A549 (cell line): ENCODE data around the gene SH3D21. TPM values are rescaled to one million over a fixed set of nuclear protein-coding genes. Genes with fewer than 3 reads are reported as not detected.

Source experiments
- ATAC-seq, 2 experiments: fragments of 200-7000 bp in 1 of 2; fragments of >200 bp in 1 of 2; cut with Nextera tagmentation in 1 of 2; cut with Tn5 transposase in 1 of 2; 3 replicates each; pipeline versions ENCODE4 v1.8.0 to v1.9.1; 2018 to 2020; ENCODE audit warnings: mild to moderate bottlenecking in 1 of 2, moderate library complexity in 1 of 2
- CTCF ChIA-PET: fragments of 300-600 bp; sonication (Branson Sonifier 250); formaldehyde crosslinking; extraction: SDS; loops from one replicate; lab custom pipeline; 2021; ENCODE audit warnings: antibody characterized with exemption, inconsistent platforms; lab: Yijun Ruan, JAX
- POLR2A ChIA-PET: fragments of 350-600 bp; formaldehyde crosslinking; extraction: SDS; loops from one replicate; lab custom pipeline; 2021; ENCODE audit warnings: antibody characterized with exemption, inconsistent platforms; lab: Yijun Ruan, JAX
- DNase-seq, 2 experiments: peaks; one replicate each; pipeline versions ENCODE4 v3.0.0 to v3.0.0-alpha.2; 2011 to 2016; ENCODE audit warnings: low read depth in 1 of 2, low spot score in 1 of 2
- FAIRE-seq: peaks from 2 replicates; lab custom pipeline; 2011; peaks lifted over from hg19 to GRCh38; lab: Jason Lieb, UNC
- H3K27ac ChIP-seq, 2 experiments: fragments of >200 bp; sonication (Bioruptor Twin); formaldehyde crosslinking; 3 replicates each; pipeline ENCODE4 v1.5.1; 2016 to 2017
- H3K4me1 ChIP-seq: fragments of >200 bp; sonication (Bioruptor Twin); formaldehyde crosslinking; 3 replicates; pipeline ENCODE4 v1.6.1; 2016
- H3K4me2 ChIP-seq: fragments of >200 bp; sonication (Bioruptor Twin); formaldehyde crosslinking; 3 replicates; pipeline ENCODE4 v1.6.1; 2016
- H3K4me3 ChIP-seq: fragments of >200 bp; sonication (Bioruptor Twin); formaldehyde crosslinking; 3 replicates; pipeline ENCODE4 v1.5.1; 2016
- H3K9me3 ChIP-seq: fragments of >200 bp; sonication (Bioruptor Twin); formaldehyde crosslinking; 3 replicates; pipeline ENCODE4 v1.6.1; 2016
- E2F6 ChIP-seq: IDR thresholded peaks from 2 replicates; pipeline ENCODE4 v1.6.1; 2012; ENCODE audit warnings: low read depth, borderline replicate concordance
- EHMT2 ChIP-seq: fragments of 200-600 bp; sonication (generic); IDR thresholded peaks from 2 replicates; pipeline ENCODE4 v1.6.1; 2016; ENCODE audit warnings: antibody characterized with exemption, low read depth, mild to moderate bottlenecking, moderate library complexity
- ESRRA ChIP-seq: fragments of 150-350 bp; IDR thresholded peaks from 2 replicates; pipeline ENCODE4 v1.6.1; 2014; ENCODE audit warnings: mild to moderate bottlenecking, low read length, borderline replicate concordance
- FOSL2 ChIP-seq, 2 experiments: fragments of 450-650 bp in 1 of 2; fragments of >200 bp in 1 of 2; sonication (Bioruptor Twin) in 1 of 2; formaldehyde crosslinking; IDR thresholded peaks; 2 replicates each; pipeline versions ENCODE4 v1.5.0 to v1.6.1; 2016 to 2020; ENCODE audit warnings: mild to moderate bottlenecking in 1 of 2, moderate library complexity in 1 of 2
- HEYL ChIP-seq: fragments of 250-450 bp; sonication (Bioruptor Pico); IDR thresholded peaks from 2 replicates; pipeline ENCODE4 v1.8.0; 2021; ENCODE audit warnings: mild to moderate bottlenecking, moderate library complexity
- HOXA7 ChIP-seq: fragments of 250-450 bp; sonication (Bioruptor Pico); IDR thresholded peaks from 2 replicates; pipeline ENCODE4 v1.5.0; 2020; ENCODE audit warnings: mild to moderate bottlenecking, moderate library complexity
- HOXB13 ChIP-seq: fragments of 250-450 bp; sonication (Bioruptor Pico); IDR thresholded peaks from 2 replicates; pipeline ENCODE4 v1.5.0; 2020; ENCODE audit warnings: low read depth, mild to moderate bottlenecking, moderate library complexity
- MAX ChIP-seq: IDR thresholded peaks from 2 replicates; pipeline ENCODE4 v1.6.1; 2012
- MYC ChIP-seq: IDR thresholded peaks from 2 replicates; pipeline ENCODE4 v1.6.1; 2012; ENCODE audit warnings: mild to moderate bottlenecking, inconsistent platforms, low read length, improper control_type of control experiment, borderline replicate concordance
- NPAS2 ChIP-seq: fragments of 250-450 bp; sonication (Bioruptor Pico); IDR thresholded peaks from 2 replicates; pipeline ENCODE4 v1.8.0; 2022; ENCODE audit warnings: mild to moderate bottlenecking, moderate library complexity, borderline replicate concordance
- NR3C1 ChIP-seq: fragments of >200 bp; sonication (Bioruptor Twin); formaldehyde crosslinking; IDR thresholded peaks from 3 replicates; pipeline ENCODE4 v1.6.1; 2017
- PHF8 ChIP-seq: fragments of 200-600 bp; sonication (generic); IDR thresholded peaks from 2 replicates; pipeline ENCODE4 v1.6.1; 2016; ENCODE audit warnings: low read depth, mild to moderate bottlenecking, antibody characterized with exemption, moderate library complexity, borderline replicate concordance
- POLR2A ChIP-seq: IDR thresholded peaks from 2 replicates; pipeline ENCODE4 v1.6.1; 2012; ENCODE audit warnings: mild to moderate bottlenecking, low read length
- RARB ChIP-seq: fragments of 250-450 bp; sonication (Bioruptor Pico); IDR thresholded peaks from 2 replicates; pipeline ENCODE4 v1.8.0; 2021; ENCODE audit warnings: mild to moderate bottlenecking, moderate library complexity
- RCOR1 ChIP-seq: fragments of 150-350 bp; IDR thresholded peaks from 2 replicates; pipeline ENCODE4 v1.6.1; 2014; ENCODE audit warnings: antibody characterized with exemption, low read length, low read depth
- RFX5 ChIP-seq: fragments of 450-650 bp; IDR thresholded peaks from 2 replicates; pipeline ENCODE4 v1.7.1; 2014; ENCODE audit warnings: antibody characterized with exemption, mild to moderate bottlenecking, moderate library complexity
- SREBF2 ChIP-seq: fragments of 450-650 bp; IDR thresholded peaks from 2 replicates; pipeline ENCODE4 v1.6.1; 2014; ENCODE audit warnings: mild to moderate bottlenecking, moderate library complexity
- TFCP2L1 ChIP-seq: fragments of 250-450 bp; sonication (Bioruptor Pico); IDR thresholded peaks from 2 replicates; pipeline ENCODE4 v1.5.0; 2021; ENCODE audit warnings: mild to moderate bottlenecking
- ZFP36 ChIP-seq: fragments of 450-650 bp; IDR thresholded peaks from 2 replicates; pipeline ENCODE4 v1.6.1; 2014; ENCODE audit warnings: borderline replicate concordance; ENCODE audit not compliant: partially characterized antibody
- ZNF302 ChIP-seq: fragments of 250-450 bp; sonication (Bioruptor Pico); IDR thresholded peaks from 2 replicates; pipeline ENCODE4 v1.9.0; 2021; ENCODE audit warnings: inconsistent platforms, mild to moderate bottlenecking, moderate library complexity
- WGBS: methylation state at CpG from one replicate; pipeline ENCODE4 v1.1.6; 2017; ENCODE audit errors: missing lambda C conversion rate; 5-methylcytosine and 5-hydroxymethylcytosine counted together
- polyA plus RNA-seq, 4 experiments: library from polyadenylated mRNA; depleted of rRNA in 3 of 4; stranded (reverse); fragments of >200 nt; fragmentation: RNase III in 1 of 4; extraction: RNeasy Plus Mini Kit Qiagen cat#74134 plus additional on column Dnase treatment in 1 of 4; gene quantifications; 2 replicates in 3 of 4; 3 replicates in 1 of 4; pipeline ENCODE4 v1.2.3, GENCODE V29; 2011 to 2017
- TF ChIP-seq, protein P1 (sequence below): fragments of >200 bp; sonication (Bioruptor Twin); formaldehyde crosslinking; IDR thresholded peaks from 3 replicates; pipeline ENCODE4 v1.5.1; 2016
- TF ChIP-seq, protein P2 (sequence below): fragments of 150-350 bp; IDR thresholded peaks from 2 replicates; pipeline ENCODE4 v1.6.1; 2014; ENCODE audit warnings: low read depth, mild to moderate bottlenecking, low read length
- TF ChIP-seq, protein P3 (sequence below): IDR thresholded peaks from 2 replicates; pipeline ENCODE4 v1.6.1; 2012

SH3D21 gene
- polyA plus RNA-seq, 2 of the 4 experiments (the other 2 are of a cell fraction) = 0.41 to 1.1 TPM

DNA sequence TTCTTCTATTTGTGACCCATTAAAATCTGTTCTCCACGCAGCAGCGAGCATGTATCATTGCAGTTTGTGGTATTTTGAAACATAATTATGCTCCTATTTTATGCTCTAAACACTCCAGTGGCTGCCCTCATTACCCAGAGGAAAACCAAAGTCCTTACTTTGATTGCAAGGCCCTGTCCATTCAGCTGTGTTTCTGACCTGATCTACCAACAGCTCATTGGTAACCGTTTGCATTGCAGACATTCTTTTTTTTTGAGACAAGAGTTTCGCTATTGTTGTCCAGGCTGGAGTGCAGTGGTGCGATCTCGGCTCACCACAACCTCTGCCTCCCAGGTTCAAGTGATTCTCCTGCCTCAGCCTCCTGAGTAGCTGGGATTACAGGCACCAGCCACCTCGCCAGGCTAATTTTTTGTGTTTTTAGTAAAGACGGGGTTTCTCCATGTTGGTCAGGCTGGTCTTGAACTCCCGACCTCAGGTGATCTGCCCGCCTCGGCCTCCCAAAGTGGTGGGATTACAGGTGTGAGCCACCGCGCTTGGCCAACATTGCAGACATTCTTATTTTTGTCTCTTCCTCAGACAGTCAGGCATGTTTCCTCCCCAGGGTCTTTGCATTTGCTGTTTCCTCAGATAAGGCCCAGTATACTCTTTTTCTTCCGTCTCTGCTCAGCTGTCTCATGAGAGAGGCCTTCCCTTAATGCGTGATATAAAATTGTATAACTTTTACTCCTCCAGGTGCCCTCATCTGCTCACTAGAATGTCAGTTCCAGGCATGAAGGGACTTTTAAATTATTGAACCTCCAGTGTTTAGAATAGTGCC lies 49.4 kb upstream of the SH3D21 start:
- WGBS = 89% methylated on average over 14 of the region's 15 CpGs
- DNase-seq (no peak), ATAC-seq (no peak), FAIRE-seq (no peak)
- H3K9me3 ChIP-seq = no peaks in the 10 kb centered on the region
- CTCF ChIA-PET = no interaction called here
- no peak overlapping the region for H3K27ac ChIP-seq
- peaks cover 52% of the 10 kb centered on the region for H3K4me1 ChIP-seq
- H3K4me2 ChIP-seq = no peak overlapping the region
- TF ChIP-seq EHMT2 (no peak), HEYL (CRISPR knock-in tag) (no peak), PHF8 (no peak), TFCP2L1 (no peak), RFX5 (no peak), HOXB13 (CRISPR knock-in tag) (no peak), NPAS2 (CRISPR knock-in tag) (no peak), MAX (no peak), ZFP36 (no peak)
- no peak overlapping the region for H3K4me3 ChIP-seq
- POLR2A ChIA-PET = no interaction called here

- CTCF ChIA-PET = no interaction called here
- Histone ChIP-seq H3K4me2 (no peak overlapping the region), H3K4me1 (peaks cover 49% of the 10 kb centered on the region), H3K4me3 (no peak overlapping the region), H3K9me3 (no peaks in the 10 kb centered on the region), H3K27ac (no peak overlapping the region)
- DNase-seq (no peak), FAIRE-seq (no peak), ATAC-seq (no peak)
- WGBS = 96% methylated on average over 2 of the region's 2 CpGs
- POLR2A ChIA-PET = no interaction called here
- TF ChIP-seq RCOR1 (no peak), ZNF302 (CRISPR knock-in tag) (no peak), NPAS2 (CRISPR knock-in tag) (no peak), ESRRA (no peak), FOSL2 (IDR thresholded peaks at IDR 0.05) (no peak), FOSL2 (CRISPR knock-in tag; IDR thresholded peaks at IDR 0.05) (no peak), HOXA7 (CRISPR knock-in tag) (no peak), RARB (no peak), MYC (no peak), E2F6 (no peak), POLR2A (no peak), SREBF2 (no peak), NR3C1 (no peak)
- TF ChIP-seq, protein P1, sequence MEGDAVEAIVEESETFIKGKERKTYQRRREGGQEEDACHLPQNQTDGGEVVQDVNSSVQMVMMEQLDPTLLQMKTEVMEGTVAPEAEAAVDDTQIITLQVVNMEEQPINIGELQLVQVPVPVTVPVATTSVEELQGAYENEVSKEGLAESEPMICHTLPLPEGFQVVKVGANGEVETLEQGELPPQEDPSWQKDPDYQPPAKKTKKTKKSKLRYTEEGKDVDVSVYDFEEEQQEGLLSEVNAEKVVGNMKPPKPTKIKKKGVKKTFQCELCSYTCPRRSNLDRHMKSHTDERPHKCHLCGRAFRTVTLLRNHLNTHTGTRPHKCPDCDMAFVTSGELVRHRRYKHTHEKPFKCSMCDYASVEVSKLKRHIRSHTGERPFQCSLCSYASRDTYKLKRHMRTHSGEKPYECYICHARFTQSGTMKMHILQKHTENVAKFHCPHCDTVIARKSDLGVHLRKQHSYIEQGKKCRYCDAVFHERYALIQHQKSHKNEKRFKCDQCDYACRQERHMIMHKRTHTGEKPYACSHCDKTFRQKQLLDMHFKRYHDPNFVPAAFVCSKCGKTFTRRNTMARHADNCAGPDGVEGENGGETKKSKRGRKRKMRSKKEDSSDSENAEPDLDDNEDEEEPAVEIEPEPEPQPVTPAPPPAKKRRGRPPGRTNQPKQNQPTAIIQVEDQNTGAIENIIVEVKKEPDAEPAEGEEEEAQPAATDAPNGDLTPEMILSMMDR = no peak
- TF ChIP-seq, protein P2, sequence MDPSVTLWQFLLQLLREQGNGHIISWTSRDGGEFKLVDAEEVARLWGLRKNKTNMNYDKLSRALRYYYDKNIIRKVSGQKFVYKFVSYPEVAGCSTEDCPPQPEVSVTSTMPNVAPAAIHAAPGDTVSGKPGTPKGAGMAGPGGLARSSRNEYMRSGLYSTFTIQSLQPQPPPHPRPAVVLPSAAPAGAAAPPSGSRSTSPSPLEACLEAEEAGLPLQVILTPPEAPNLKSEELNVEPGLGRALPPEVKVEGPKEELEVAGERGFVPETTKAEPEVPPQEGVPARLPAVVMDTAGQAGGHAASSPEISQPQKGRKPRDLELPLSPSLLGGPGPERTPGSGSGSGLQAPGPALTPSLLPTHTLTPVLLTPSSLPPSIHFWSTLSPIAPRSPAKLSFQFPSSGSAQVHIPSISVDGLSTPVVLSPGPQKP = no peak
- TF ChIP-seq, protein P3, sequence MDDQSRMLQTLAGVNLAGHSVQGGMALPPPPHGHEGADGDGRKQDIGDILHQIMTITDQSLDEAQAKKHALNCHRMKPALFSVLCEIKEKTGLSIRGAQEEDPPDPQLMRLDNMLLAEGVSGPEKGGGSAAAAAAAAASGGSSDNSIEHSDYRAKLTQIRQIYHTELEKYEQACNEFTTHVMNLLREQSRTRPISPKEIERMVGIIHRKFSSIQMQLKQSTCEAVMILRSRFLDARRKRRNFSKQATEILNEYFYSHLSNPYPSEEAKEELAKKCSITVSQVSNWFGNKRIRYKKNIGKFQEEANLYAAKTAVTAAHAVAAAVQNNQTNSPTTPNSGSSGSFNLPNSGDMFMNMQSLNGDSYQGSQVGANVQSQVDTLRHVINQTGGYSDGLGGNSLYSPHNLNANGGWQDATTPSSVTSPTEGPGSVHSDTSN = no peak
Measured at GRCh38 chr1:36257375-36257767, 48.8 kb upstream of the SH3D21 start.
